Measurements from ENCODE around the gene LOX. TPM values are rescaled to one million over a fixed set of nuclear protein-coding genes. Genes with fewer than 3 reads are reported as not detected.

Gene LOX
- total RNA-seq, 1 experiment from 2014 or later, result 0.79 TPM

DNA sequence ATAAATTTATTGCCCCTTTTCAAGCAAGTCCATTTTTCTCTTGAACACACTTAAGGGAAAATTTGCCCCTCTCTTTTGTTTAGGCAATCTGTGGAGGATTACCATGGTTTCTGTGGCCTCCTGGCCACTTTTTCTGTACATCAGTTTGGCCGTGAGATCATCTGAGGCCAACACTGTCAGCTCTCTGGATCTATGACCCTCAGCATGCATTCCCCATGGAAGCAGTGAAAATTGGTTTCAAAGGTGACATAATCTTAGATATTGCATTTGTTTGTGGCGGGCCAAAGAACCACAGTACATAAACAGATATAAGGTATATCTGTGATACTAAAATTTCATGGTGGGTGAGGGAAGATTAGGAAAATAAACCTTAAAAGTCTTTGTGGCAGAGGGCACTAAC lies 46.7 kb upstream of the LOX start:
- WGBS (ENCODE audit: extremely low coverage, insufficient read length, low lambda C conversion rate), result no CpG with 5 or more reads among the region's 2 CpGs
- H3K18ac ChIP-seq (ENCODE audit: insufficient read length, low read depth, low read length), result no peak overlapping the region
- H3K4ac ChIP-seq (ENCODE audit: low read depth, low read length), result no peak overlapping the region
- H3K4me1 ChIP-seq (ENCODE audit: insufficient read depth, low read length), result peaks cover 7% of the 10 kb centered on the region; the same call in 1 of the 2 replicates
- H4K20me1 ChIP-seq (ENCODE audit: control insufficient read depth, insufficient read depth, insufficient read length), result no peaks in the 10 kb centered on the region
- no peak overlapping the region for H4K91ac ChIP-seq (ENCODE audit: insufficient read length, low read depth, low read length)
- H2BK120ac ChIP-seq (ENCODE audit: low read depth, low read length, poor library complexity, severe bottlenecking), result no peak overlapping the region
- no peak overlapping the region for H2BK5ac ChIP-seq (ENCODE audit: insufficient read length, low read length)
- H2AFZ ChIP-seq (ENCODE audit: low read length), result no peak overlapping the region
- H3K79me1 ChIP-seq (ENCODE audit: insufficient read depth, low read depth, low read length, poor library complexity, severe bottlenecking), result no peaks in the 10 kb centered on the region
- no peak overlapping the region for H3K4me2 ChIP-seq (ENCODE audit: insufficient read depth, insufficient read length, low read length)
- Mint-ChIP-seq H3K4me3 (no peak overlapping the region), H3K4me1 (peaks cover 28 to 29% of the 10 kb centered on the region in 2 experiments), H3K27me3 (ENCODE audit: low read depth) (no peaks in the 10 kb centered on the region), H3K9me3 (no peaks in the 10 kb centered on the region; a peak in 1 of 5 replicates), H3K27ac (no peak overlapping the region; a peak in 1 of 7 replicates), H3K36me3 (ENCODE audit: insufficient read depth in 1 of 3, low read depth in 3 of 3) (no peaks in the 10 kb centered on the region)
- H2BK20ac ChIP-seq (ENCODE audit: low read depth, low read length, poor library complexity, severe bottlenecking), result no peak overlapping the region
- H3K9ac ChIP-seq (ENCODE audit: extremely low read depth, insufficient read length, low read length), result no peak overlapping the region
- no peak overlapping the region for H3K56ac ChIP-seq (ENCODE audit: insufficient read length, low read depth, low read length)
- H3K14ac ChIP-seq (ENCODE audit: insufficient read depth, low read length), result no peak overlapping the region
- no peak overlapping the region for H3T11ph ChIP-seq (ENCODE audit: low read length)
- no peaks in the 10 kb centered on the region for H3K27me3 ChIP-seq (ENCODE audit: insufficient read depth, low read length)
- DNase-seq, result no peak
- H3K23me2 ChIP-seq (ENCODE audit: insufficient read length, low read depth, low read length, poor library complexity, severe bottlenecking), result no peaks in the 10 kb centered on the region
- H3K79me2 ChIP-seq (ENCODE audit: insufficient read depth, low read length), result no peaks in the 10 kb centered on the region
- H2BK12ac ChIP-seq (ENCODE audit: insufficient read length, low read depth, low read length), result no peak overlapping the region
- no peak overlapping the region for H2BK15ac ChIP-seq (ENCODE audit: low read depth, low read length)
- H3K9me3 ChIP-seq (ENCODE audit: control insufficient read depth, low read depth, low read length), result no peaks in the 10 kb centered on the region
- H4K5ac ChIP-seq (ENCODE audit: insufficient read length, low read depth, low read length), result no peak overlapping the region
- H4K8ac ChIP-seq (replicated peaks; ENCODE audit: insufficient read length, low read depth, low read length), result no peak overlapping the region
- no peak overlapping the region for H2AK5ac ChIP-seq (ENCODE audit: insufficient read length, low read length)
- no peak overlapping the region for H3K27ac ChIP-seq (ENCODE audit: insufficient read length, low read depth, low read length)
- no peak overlapping the region for H3K23ac ChIP-seq (ENCODE audit: insufficient read length, low read depth, low read length)
- TF ChIP-seq, protein P1, sequence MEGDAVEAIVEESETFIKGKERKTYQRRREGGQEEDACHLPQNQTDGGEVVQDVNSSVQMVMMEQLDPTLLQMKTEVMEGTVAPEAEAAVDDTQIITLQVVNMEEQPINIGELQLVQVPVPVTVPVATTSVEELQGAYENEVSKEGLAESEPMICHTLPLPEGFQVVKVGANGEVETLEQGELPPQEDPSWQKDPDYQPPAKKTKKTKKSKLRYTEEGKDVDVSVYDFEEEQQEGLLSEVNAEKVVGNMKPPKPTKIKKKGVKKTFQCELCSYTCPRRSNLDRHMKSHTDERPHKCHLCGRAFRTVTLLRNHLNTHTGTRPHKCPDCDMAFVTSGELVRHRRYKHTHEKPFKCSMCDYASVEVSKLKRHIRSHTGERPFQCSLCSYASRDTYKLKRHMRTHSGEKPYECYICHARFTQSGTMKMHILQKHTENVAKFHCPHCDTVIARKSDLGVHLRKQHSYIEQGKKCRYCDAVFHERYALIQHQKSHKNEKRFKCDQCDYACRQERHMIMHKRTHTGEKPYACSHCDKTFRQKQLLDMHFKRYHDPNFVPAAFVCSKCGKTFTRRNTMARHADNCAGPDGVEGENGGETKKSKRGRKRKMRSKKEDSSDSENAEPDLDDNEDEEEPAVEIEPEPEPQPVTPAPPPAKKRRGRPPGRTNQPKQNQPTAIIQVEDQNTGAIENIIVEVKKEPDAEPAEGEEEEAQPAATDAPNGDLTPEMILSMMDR (conservative IDR thresholded peaks at IDR 0.05), result no peak
